GM12878 (cell line): Measurements from ENCODE around the gene FANCC. TPM values are rescaled to one million over a fixed set of nuclear protein-coding genes. Genes with fewer than 3 reads are reported as not detected.

ENCODE experiments used
- ATAC-seq: fragments of 200-7000 bp; cut with Tn5 transposase; 3 replicates; pipeline ENCODE4 v1.9.1; 2020; ENCODE audit warnings: mild to moderate bottlenecking, moderate library complexity
- BruUV-seq: library from RNA; stranded (reverse); fragments of 400-500 nt; replicated peaks from 2 replicates; lab custom pipeline; 2021; lab: Mats Ljungman, UMichigan
- CTCF ChIA-PET: fragments of 300-600 bp; sonication (Branson Sonifier 250); formaldehyde crosslinking; extraction: SDS; loops from one replicate; lab custom pipeline; 2021; ENCODE audit warnings: inconsistent platforms; lab: Yijun Ruan, JAX
- POLR2A ChIA-PET: fragments of 350-600 bp; formaldehyde crosslinking; extraction: SDS; loops from one replicate; lab custom pipeline; 2021; ENCODE audit warnings: inconsistent platforms; lab: Charles Lee
- RAD21 ChIA-PET: fragments of 300-600 bp; sonication (Branson Sonifier 250); formaldehyde crosslinking; loops from one replicate; lab custom pipeline; 2023; ENCODE audit warnings: antibody characterized with exemption; ENCODE audit not compliant: unreplicated experiment; lab: Charles Lee
- SMC1A ChIA-PET: fragments of 300-600 bp; sonication (Branson Sonifier 250); formaldehyde crosslinking; loops from one replicate; lab custom pipeline; 2023; ENCODE audit not compliant: unreplicated experiment, uncharacterized antibody; lab: Charles Lee
- DNase-seq: peaks from one replicate; pipeline ENCODE4 v3.0.0-alpha.2; 2011; ENCODE audit warnings: low read depth, low spot score
- FAIRE-seq: peaks from 3 replicates; lab custom pipeline; 2011; peaks lifted over from hg19 to GRCh38; lab: Jason Lieb, UNC
- H2AFZ ChIP-seq: 2 replicates; pipeline ENCODE4 v1.6.0; 2011; ENCODE audit warnings: low read depth, low read length, control low read depth; ENCODE audit not compliant: control insufficient read depth
- H3K27ac ChIP-seq: 2 replicates; pipeline ENCODE4 v1.5.1; 2011; ENCODE audit warnings: control low read depth; ENCODE audit not compliant: control insufficient read depth, insufficient read depth
- H3K27me3 ChIP-seq, 2 experiments: replicated peaks in 1 of 2; 2 replicates each; pipeline versions ENCODE4 v1.6.0 to v1.6.1; 2011; ENCODE audit warnings: low read length in 1 of 2; ENCODE audit not compliant: control insufficient read depth in 2 of 2, insufficient read depth in 2 of 2
- H3K36me3 ChIP-seq, 2 experiments: 2 replicates each; pipeline ENCODE4 v1.5.1; 2011; ENCODE audit warnings: low read length in 1 of 2; ENCODE audit not compliant: control insufficient read depth in 2 of 2, insufficient read depth in 2 of 2
- H3K4me1 ChIP-seq: 2 replicates; pipeline ENCODE4 v1.6.1; 2011; ENCODE audit warnings: mild to moderate bottlenecking, low read length, moderate library complexity, mixed read lengths; ENCODE audit not compliant: control insufficient read depth, insufficient read depth
- H3K4me2 ChIP-seq: 2 replicates; pipeline ENCODE4 v1.6.0; 2011; ENCODE audit warnings: control low read depth; ENCODE audit not compliant: control insufficient read depth, insufficient read depth
- H3K4me3 ChIP-seq: fragments of 200-600 bp; sonication (generic); 2 replicates; pipeline ENCODE4 v1.5.1; 2016
- H3K79me2 ChIP-seq: 2 replicates; pipeline ENCODE4 v1.6.0; 2011; ENCODE audit warnings: low read length; ENCODE audit not compliant: control insufficient read depth, insufficient read depth
- H3K9ac ChIP-seq: 2 replicates; pipeline ENCODE4 v1.8.0; 2011; ENCODE audit warnings: low read length, control low read depth, mixed read lengths; ENCODE audit not compliant: control insufficient read depth, insufficient read depth
- H3K9me3 ChIP-seq: replicated peaks from 3 replicates; pipeline ENCODE4 v1.5.1; 2011; ENCODE audit warnings: mild to moderate bottlenecking, low read length; ENCODE audit not compliant: control insufficient read depth, insufficient read depth
- H4K20me1 ChIP-seq: 2 replicates; pipeline ENCODE4 v1.6.0; 2011; ENCODE audit not compliant: control insufficient read depth, insufficient read depth
- ATF7 ChIP-seq: fragments of 450-650 bp; IDR thresholded peaks from 2 replicates; pipeline ENCODE4 v1.6.1; 2016; ENCODE audit warnings: low read depth, mild to moderate bottlenecking
- CHD4 ChIP-seq: fragments of 200-600 bp; sonication (generic); IDR thresholded peaks from 2 replicates; pipeline ENCODE4 v1.6.1; 2016; ENCODE audit warnings: mild to moderate bottlenecking
- CREB1 ChIP-seq: IDR thresholded peaks from 2 replicates; pipeline ENCODE4 v1.6.1; 2012; ENCODE audit warnings: low read depth, mild to moderate bottlenecking, inconsistent platforms
- EP300 ChIP-seq, 2 experiments: fragments of 150-350 bp in 1 of 2; IDR thresholded peaks; 2 replicates each; pipeline ENCODE4 v1.6.1; 2011 to 2012; ENCODE audit warnings: low read depth in 2 of 2, low read length in 2 of 2, borderline replicate concordance in 1 of 2, improper control_type of control experiment in 1 of 2, inconsistent platforms in 1 of 2; ENCODE audit not compliant: control insufficient read depth in 1 of 2
- POLR2AphosphoS5 ChIP-seq: IDR thresholded peaks from 2 replicates; pipeline ENCODE4 v1.6.1; 2011; ENCODE audit warnings: mild to moderate bottlenecking, low read length, inconsistent platforms
- RCOR1 ChIP-seq: conservative IDR thresholded peaks from 2 replicates; pipeline ENCODE4 v1.6.1; 2012; ENCODE audit warnings: low read depth, low read length, improper control_type of control experiment
- TBL1XR1 ChIP-seq: IDR thresholded peaks from 2 replicates; pipeline ENCODE4 v1.6.1; 2012; ENCODE audit warnings: low read depth, low read length, improper control_type of control experiment
- WGBS: methylation state at CpG from one replicate; pipeline ENCODE4 v1.1.6; 2016; ENCODE audit warnings: low lambda C conversion rate; ENCODE audit not compliant: insufficient replicate concordance, insufficient coverage; ENCODE audit errors: missing lambda C conversion rate; 5-methylcytosine and 5-hydroxymethylcytosine counted together
- in situ Hi-C: fragments of 300-500 bp; cut with MboI; formaldehyde crosslinking; loops from 9 replicates; pipeline ENCODE4 v1.14.3; 2018; ENCODE audit warnings: mixed read lengths
- intact Hi-C: fragments of 100-400 bp; cut with micrococcal nuclease; formaldehyde crosslinking; loops from one replicate; pipeline ENCODE4 v1.14.2; 2022; ENCODE audit not compliant: unreplicated experiment
- polyA plus RNA-seq, 11 experiments: library from polyadenylated mRNA; depleted of rRNA in 4 of 11; unstranded in 6 of 11; stranded (reverse) in 5 of 11; fragments of >200 nt; fragmentation: Nextera tagmentation in 4 of 11; fragmentation: Illumina TruSeq in 1 of 11; extraction: Ambion mirVana in 4 of 11; extraction: Trizol in 1 of 11; gene quantifications; 1 replicate in 1 of 11; 2 replicates in 10 of 11; pipeline versions ENCODE4 v1.2.1 to v1.2.3, GENCODE V29; 2011 to 2016; ENCODE audit warnings: inconsistent platforms in 2 of 11, missing spikeins in 2 of 11, low read depth in 1 of 11
- total RNA-seq, 4 experiments: library from RNA; depleted of rRNA in 3 of 4; stranded (reverse); fragments of >200 nt in 3 of 4; fragmentation: Illumina TruSeq in 1 of 4; extraction: Trizol in 1 of 4; gene quantifications; 2 replicates each; pipeline versions ENCODE4 v1.2.1 to v1.2.3, GENCODE V29; 2013 to 2021
- TF ChIP-seq, protein P1 (sequence below): fragments of 450-650 bp; IDR thresholded peaks from 2 replicates; pipeline ENCODE4 v1.6.1; 2017; ENCODE audit warnings: antibody characterized with exemption, mild to moderate bottlenecking, moderate library complexity
- TF ChIP-seq, protein P2 (sequence below): fragments of 450-650 bp; IDR thresholded peaks from 2 replicates; pipeline ENCODE4 v1.6.1; 2017; ENCODE audit warnings: mild to moderate bottlenecking, low read depth, inconsistent platforms; ENCODE audit not compliant: poor library complexity, severe bottlenecking
- TF ChIP-seq, protein P3 (sequence below): IDR thresholded peaks from 2 replicates; pipeline ENCODE4 v1.6.1; 2012; ENCODE audit warnings: improper control_type of control experiment, low read depth, low read length; ENCODE audit not compliant: insufficient replicate concordance

FANCC gene
- total and polyA plus RNA-seq, 10 of the 15 experiments (the other 5 are each of a cell fraction or from before 2014, with no cell fraction given), result 1.2 to 16.8 (median 10.5) TPM

DNA sequence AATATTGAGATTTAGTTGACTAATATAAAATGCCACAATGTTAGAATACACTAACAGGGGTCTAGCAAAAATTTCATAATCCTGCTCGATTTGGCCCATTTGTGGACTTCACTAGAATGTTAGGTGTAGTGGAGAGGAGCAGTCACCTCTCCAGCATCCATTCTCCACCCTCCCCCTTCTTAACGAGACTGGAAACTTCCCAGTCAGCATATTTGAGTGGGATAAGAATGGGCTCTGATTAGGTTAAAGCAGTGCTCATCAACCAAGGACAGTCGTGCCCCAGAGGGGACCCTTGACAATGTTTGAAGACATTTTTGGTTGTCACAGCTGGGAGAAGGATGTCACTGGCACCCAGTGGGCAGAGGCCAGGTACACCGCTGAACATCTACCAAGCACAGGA lies 46.7 kb downstream of the FANCC start:
- POLR2A ChIA-PET, result no interaction called here
- Histone ChIP-seq H3K27ac (no peak overlapping the region), H3K36me3 (no peaks in the 10 kb centered on the region), H3K9ac (no peak overlapping the region), H2AFZ (no peak overlapping the region), H3K27me3 (no peaks in the 10 kb centered on the region), H3K79me2 (peaks cover 4% of the 10 kb centered on the region; the same call in 1 of the 2 replicates), H4K20me1 (no peaks in the 10 kb centered on the region), H3K4me2 (no peak overlapping the region), H3K4me3 (no peak overlapping the region), H3K9me3 (no peaks in the 10 kb centered on the region), H3K4me1 (peaks cover 17% of the 10 kb centered on the region)
- WGBS, result 83% methylated on average over 4 of the region's 4 CpGs
- TF ChIP-seq, protein P1, sequence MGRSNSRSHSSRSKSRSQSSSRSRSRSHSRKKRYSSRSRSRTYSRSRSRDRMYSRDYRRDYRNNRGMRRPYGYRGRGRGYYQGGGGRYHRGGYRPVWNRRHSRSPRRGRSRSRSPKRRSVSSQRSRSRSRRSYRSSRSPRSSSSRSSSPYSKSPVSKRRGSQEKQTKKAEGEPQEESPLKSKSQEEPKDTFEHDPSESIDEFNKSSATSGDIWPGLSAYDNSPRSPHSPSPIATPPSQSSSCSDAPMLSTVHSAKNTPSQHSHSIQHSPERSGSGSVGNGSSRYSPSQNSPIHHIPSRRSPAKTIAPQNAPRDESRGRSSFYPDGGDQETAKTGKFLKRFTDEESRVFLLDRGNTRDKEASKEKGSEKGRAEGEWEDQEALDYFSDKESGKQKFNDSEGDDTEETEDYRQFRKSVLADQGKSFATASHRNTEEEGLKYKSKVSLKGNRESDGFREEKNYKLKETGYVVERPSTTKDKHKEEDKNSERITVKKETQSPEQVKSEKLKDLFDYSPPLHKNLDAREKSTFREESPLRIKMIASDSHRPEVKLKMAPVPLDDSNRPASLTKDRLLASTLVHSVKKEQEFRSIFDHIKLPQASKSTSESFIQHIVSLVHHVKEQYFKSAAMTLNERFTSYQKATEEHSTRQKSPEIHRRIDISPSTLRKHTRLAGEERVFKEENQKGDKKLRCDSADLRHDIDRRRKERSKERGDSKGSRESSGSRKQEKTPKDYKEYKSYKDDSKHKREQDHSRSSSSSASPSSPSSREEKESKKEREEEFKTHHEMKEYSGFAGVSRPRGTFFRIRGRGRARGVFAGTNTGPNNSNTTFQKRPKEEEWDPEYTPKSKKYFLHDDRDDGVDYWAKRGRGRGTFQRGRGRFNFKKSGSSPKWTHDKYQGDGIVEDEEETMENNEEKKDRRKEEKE, result no peak
- TF ChIP-seq CREB1 (no peak), RCOR1 (no peak), EP300 (IDR thresholded peaks at IDR 0.05; ENCODE audit: borderline replicate concordance in 1 of 2, control insufficient read depth in 1 of 2, low read depth in 2 of 2, low read length in 2 of 2) (no peak), TBL1XR1 (no peak), ATF7 (no peak), POLR2AphosphoS5 (no peak), CHD4 (no peak)
- TF ChIP-seq, protein P2, sequence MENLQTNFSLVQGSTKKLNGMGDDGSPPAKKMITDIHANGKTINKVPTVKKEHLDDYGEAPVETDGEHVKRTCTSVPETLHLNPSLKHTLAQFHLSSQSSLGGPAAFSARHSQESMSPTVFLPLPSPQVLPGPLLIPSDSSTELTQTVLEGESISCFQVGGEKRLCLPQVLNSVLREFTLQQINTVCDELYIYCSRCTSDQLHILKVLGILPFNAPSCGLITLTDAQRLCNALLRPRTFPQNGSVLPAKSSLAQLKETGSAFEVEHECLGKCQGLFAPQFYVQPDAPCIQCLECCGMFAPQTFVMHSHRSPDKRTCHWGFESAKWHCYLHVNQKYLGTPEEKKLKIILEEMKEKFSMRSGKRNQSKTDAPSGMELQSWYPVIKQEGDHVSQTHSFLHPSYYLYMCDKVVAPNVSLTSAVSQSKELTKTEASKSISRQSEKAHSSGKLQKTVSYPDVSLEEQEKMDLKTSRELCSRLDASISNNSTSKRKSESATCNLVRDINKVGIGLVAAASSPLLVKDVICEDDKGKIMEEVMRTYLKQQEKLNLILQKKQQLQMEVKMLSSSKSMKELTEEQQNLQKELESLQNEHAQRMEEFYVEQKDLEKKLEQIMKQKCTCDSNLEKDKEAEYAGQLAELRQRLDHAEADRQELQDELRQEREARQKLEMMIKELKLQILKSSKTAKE, result no peak
- TF ChIP-seq, protein P3, sequence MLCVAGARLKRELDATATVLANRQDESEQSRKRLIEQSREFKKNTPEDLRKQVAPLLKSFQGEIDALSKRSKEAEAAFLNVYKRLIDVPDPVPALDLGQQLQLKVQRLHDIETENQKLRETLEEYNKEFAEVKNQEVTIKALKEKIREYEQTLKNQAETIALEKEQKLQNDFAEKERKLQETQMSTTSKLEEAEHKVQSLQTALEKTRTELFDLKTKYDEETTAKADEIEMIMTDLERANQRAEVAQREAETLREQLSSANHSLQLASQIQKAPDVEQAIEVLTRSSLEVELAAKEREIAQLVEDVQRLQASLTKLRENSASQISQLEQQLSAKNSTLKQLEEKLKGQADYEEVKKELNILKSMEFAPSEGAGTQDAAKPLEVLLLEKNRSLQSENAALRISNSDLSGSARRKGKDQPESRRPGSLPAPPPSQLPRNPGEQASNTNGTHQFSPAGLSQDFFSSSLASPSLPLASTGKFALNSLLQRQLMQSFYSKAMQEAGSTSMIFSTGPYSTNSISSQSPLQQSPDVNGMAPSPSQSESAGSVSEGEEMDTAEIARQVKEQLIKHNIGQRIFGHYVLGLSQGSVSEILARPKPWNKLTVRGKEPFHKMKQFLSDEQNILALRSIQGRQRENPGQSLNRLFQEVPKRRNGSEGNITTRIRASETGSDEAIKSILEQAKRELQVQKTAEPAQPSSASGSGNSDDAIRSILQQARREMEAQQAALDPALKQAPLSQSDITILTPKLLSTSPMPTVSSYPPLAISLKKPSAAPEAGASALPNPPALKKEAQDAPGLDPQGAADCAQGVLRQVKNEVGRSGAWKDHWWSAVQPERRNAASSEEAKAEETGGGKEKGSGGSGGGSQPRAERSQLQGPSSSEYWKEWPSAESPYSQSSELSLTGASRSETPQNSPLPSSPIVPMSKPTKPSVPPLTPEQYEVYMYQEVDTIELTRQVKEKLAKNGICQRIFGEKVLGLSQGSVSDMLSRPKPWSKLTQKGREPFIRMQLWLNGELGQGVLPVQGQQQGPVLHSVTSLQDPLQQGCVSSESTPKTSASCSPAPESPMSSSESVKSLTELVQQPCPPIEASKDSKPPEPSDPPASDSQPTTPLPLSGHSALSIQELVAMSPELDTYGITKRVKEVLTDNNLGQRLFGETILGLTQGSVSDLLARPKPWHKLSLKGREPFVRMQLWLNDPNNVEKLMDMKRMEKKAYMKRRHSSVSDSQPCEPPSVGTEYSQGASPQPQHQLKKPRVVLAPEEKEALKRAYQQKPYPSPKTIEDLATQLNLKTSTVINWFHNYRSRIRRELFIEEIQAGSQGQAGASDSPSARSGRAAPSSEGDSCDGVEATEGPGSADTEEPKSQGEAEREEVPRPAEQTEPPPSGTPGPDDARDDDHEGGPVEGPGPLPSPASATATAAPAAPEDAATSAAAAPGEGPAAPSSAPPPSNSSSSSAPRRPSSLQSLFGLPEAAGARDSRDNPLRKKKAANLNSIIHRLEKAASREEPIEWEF, result no peak
- BruUV-seq, result no TSS peak
- FAIRE-seq (no peak), ATAC-seq (no peak), DNase-seq (no peak)
- RAD21 ChIA-PET, result no interaction called here
- intact Hi-C loops (no loop called here), in situ Hi-C loops (no loop called here)
- CTCF ChIA-PET, result no interaction called here
- SMC1A ChIA-PET, result interaction anchor here (0.9 kb wide), 1 partner anchor 14 kb away, joined by 3 read pairs; no protein-coding TSS in a partner anchor
